ENCODE measurements around the gene ARID4B.
"Not testable (repeated sequence)": the region's sequence is repeated elsewhere in the genome, so short reads cannot be mapped to it uniquely, and the experiment has no call there.

Gene ARID4B

GRCh38 chr1:235298758-235299157 lies 29.2 kb downstream of the ARID4B start:
- no peak for DNase-seq (ENCODE audit: low spot score)

GRCh38 chr1:235297579-235297978 lies 30.4 kb downstream of the ARID4B start:
- no peak for DNase-seq (ENCODE audit: low spot score)

GRCh38 chr1:235296729-235297128 lies 31.2 kb downstream of the ARID4B start:
- no peak for DNase-seq (ENCODE audit: low spot score)

- DNase-seq (ENCODE audit: low spot score), result no peak
Observed at GRCh38 chr1:235295902-235296350, 32.1 kb downstream of the ARID4B start.

- DNase-seq (ENCODE audit: low spot score), result no peak
Observed at GRCh38 chr1:235293322-235293942, 34.5 kb downstream of the ARID4B start.

- no peak for DNase-seq (ENCODE audit: low spot score)
Observed at GRCh38 chr1:235292790-235293189, 35.2 kb downstream of the ARID4B start.

- DNase-seq (ENCODE audit: low spot score), result no peak
Observed at GRCh38 chr1:235291599-235292091, 36.3 kb downstream of the ARID4B start.

GRCh38 chr1:235290740-235291502 lies 37.1 kb downstream of the ARID4B start:
- DNase-seq (ENCODE audit: low spot score), result no peak

GRCh38 chr1:235289859-235290739 lies 37.9 kb downstream of the ARID4B start:
- DNase-seq (ENCODE audit: low spot score), result no peak

- DNase-seq (ENCODE audit: low spot score), result no peak
Observed at GRCh38 chr1:235287208-235287882, 40.6 kb downstream of the ARID4B start.

GRCh38 chr1:235286667-235287066 lies 41.3 kb downstream of the ARID4B start:
- DNase-seq (ENCODE audit: low spot score), result no peak

GRCh38 chr1:235284231-235284769 lies 43.7 kb downstream of the ARID4B start:
- DNase-seq (ENCODE audit: low spot score), result no peak

- DNase-seq (ENCODE audit: low spot score), result not testable (repeated sequence)
Observed at GRCh38 chr1:235283636-235284035, 44.3 kb downstream of the ARID4B start.

- no peak for DNase-seq (ENCODE audit: low spot score)
Observed at GRCh38 chr1:235280467-235280866, 47.5 kb downstream of the ARID4B start.

GRCh38 chr1:235279694-235280093 lies 48.3 kb downstream of the ARID4B start:
- no peak for DNase-seq (ENCODE audit: low spot score)

GRCh38 chr1:235278915-235279292 lies 49.1 kb downstream of the ARID4B start:
- no peak for DNase-seq (ENCODE audit: low spot score)

- DNase-seq (ENCODE audit: low spot score), result no peak
Observed at GRCh38 chr1:235278233-235278914, 49.6 kb downstream of the ARID4B start.

GRCh38 chr1:235277709-235278108 lies 50.3 kb downstream of the ARID4B start:
- no peak for DNase-seq (ENCODE audit: low spot score)

GRCh38 chr1:235275836-235276235 lies 52.1 kb downstream of the ARID4B start:
- no peak for DNase-seq (ENCODE audit: low spot score)

GRCh38 chr1:235275223-235275622 lies 52.8 kb downstream of the ARID4B start:
- DNase-seq (ENCODE audit: low spot score), result peak; percentile 43

GRCh38 chr1:235272851-235273250 lies 55.1 kb downstream of the ARID4B start:
- DNase-seq (ENCODE audit: low spot score), result no peak

All from NAMALWA (cell line).